NK-92 (cell line): ENCODE data around the gene OSBPL6.
"Not testable (repeated sequence)": the region's sequence is repeated elsewhere in the genome, so short reads cannot be mapped to it uniquely, and the experiment has no call there.

Experiments
- DNase-seq: peaks from one replicate; lab custom pipeline; 2025; ENCODE audit not compliant: unreplicated experiment; lab: John Stamatoyannopoulos, UW

The OSBPL6 gene

GRCh38 chr2:178333851-178334250 lies 139.5 kb downstream of the OSBPL6 start:
- no peak for DNase-seq

- DNase-seq, result no peak
Measured at GRCh38 chr2:178335230-178335629, 140.9 kb downstream of the OSBPL6 start.

- DNase-seq, result no peak
Measured at GRCh38 chr2:178344121-178344520, 149.8 kb downstream of the OSBPL6 start.

- no peak for DNase-seq
Measured at GRCh38 chr2:178345951-178346350, 151.6 kb downstream of the OSBPL6 start.

- DNase-seq, result no peak
Measured at GRCh38 chr2:178350051-178350450, 155.7 kb downstream of the OSBPL6 start.

GRCh38 chr2:178357704-178358103 lies 163.4 kb downstream of the OSBPL6 start:
- DNase-seq, result not testable (repeated sequence)

DNA sequence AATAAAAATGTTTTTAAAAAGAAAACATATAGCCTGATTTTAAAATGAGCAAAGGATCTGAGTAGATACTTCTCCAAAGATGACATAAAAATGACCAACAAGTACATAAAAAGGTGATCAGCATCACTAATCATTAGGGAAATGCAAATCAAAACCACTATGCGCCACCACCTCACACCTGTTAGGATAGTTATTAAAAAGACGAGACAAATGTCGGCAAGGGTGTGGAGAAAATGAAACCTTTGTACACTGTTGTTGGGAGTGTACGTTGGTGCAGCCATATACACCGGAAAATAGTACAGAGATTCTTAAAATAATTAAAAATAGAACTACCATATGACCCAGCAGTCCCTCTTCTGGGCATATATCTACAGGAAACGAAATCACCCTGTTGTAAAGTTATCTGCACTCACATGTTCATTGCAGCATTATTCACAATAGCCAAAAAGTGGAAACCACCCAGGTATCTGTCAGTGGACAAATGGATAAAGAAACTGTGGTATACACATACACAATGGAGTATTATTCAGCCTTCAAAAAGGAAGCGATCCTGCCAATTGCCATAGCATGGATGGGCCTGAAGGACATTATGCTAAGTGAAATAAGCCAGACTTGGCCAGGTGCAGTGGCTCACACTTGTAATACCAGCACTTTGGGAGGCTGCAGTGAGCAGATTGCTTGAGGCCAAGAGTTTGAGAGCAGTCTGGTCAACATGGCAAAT lies 165.0 kb downstream of the OSBPL6 start:
- no peak for DNase-seq

DNA sequence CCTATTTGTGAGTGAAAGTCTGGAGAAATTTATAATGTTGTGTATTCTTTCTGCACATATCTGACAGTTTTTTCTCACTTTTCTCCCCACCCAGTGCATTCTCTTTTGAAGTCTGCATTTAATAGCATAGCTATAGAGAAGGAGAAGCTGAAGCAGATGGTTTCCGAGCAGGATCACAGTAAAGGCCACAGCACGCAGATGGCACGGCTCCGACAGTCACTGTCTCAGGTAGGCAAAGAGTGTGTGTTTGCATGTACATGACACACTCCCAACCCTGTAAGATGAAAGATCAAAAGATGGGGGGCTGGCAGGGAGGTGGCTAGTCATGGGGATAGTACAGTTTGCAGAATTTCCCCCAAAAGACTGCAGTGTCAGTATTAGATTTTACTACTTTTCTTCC lies 167.3 kb downstream of the OSBPL6 start:
- no peak for DNase-seq

GRCh38 chr2:178363252-178363651 lies 168.9 kb downstream of the OSBPL6 start:
- DNase-seq, result no peak

- DNase-seq, result no peak
Measured at GRCh38 chr2:178365116-178365515, 170.8 kb downstream of the OSBPL6 start.

DNA sequence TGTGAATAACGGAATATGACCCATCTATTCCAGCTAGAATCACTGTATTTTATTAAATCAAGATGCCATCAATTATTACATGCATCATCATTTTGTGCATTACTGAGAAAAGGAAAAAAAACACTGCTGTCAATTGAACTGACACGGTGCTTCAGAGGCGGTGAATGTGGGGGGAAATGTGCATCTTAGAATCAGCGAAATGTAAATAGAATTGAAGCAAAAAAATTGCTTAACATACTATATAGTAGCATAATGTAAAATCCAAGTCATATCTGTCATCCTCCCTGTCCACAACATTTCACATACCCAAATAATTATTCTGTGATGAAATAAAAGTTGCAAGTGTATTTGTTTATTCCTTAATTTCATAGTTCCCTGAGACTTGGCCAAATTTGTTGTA lies 172.1 kb downstream of the OSBPL6 start:
- no peak for DNase-seq

GRCh38 chr2:178367344-178367743 lies 173.0 kb downstream of the OSBPL6 start:
- no peak for DNase-seq

- no peak for DNase-seq
Measured at GRCh38 chr2:178374865-178375264, 180.6 kb downstream of the OSBPL6 start.

DNA sequence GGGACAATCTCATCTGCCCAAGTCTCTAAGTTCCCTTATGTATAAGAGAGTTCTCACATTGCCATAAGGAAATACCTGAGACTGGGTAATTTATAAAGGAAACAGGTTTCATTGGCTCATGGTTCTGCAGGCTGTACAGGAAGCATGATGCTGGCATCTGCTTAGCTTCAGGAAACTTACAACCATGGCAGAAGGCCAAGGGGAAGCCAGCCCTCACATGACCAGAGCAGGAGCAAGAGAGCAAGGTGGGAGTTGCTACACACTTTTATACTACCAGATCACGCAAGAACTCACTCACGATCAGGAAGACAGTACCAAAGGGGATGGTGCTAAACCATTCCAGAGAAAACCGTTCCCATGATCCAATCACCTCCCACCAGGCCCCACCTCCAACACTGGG lies 182.7 kb downstream of the OSBPL6 start:
- no peak for DNase-seq

DNA sequence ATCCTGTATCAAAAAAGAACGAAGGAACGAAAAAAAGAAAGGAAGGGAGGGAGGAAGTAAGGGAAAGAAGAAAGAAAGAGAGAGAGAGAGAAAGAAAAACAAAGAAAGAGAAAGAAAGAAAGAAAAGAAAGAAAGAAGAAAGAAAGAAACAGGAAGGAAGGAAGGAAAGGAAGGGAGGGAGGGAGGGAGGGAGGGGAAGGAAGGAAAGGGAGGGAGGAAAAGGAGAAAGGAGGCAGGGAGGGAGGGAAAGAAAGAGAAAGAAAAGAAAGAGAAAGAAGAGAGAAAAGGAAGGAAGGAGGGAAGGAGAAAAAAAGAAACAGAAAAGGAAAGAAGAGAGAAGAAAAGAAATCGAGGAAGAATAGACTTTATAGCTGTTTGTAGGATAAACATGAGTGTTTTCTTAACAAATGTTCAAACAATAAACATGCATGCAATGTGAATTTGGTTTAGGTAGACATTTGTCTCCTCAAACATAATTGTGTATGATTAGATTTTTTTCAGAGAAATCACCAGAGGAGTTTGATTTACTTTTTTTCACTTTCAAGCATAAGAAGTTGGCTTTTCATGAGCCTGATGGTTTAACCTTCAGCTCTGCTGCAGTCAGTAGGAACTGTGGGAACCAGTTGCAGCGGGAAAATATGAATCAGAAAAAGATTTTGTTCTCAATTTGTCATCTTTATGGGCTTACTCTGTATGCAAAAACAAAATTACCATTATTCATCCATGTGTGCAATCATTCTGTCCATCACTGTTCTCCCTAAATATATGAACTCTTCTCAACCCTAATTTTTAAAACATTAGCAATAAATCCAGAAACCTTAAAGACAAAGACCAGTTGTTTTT lies 185.1 kb downstream of the OSBPL6 start:
- DNase-seq, result no peak

DNA sequence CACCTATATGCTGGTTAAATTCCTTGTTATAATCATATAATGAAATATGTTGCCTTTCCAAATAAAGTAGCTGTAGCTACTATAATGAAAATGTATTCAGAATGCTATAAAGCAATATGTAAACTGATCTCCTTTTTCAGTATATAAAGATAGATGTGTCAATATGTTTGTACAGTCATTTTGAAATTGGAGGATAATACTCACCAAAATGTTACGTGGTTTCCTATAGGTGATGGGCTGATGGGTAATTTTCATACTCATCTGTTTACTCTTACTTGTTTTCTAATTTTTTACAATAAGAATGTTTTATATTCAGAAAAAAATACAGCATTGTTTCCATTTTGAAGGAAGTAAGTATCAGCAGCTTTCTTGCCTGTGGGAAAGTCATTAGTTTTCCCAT lies 186.5 kb downstream of the OSBPL6 start:
- no peak for DNase-seq

GRCh38 chr2:178383718-178384117 lies 189.4 kb downstream of the OSBPL6 start:
- no peak for DNase-seq

GRCh38 chr2:178385595-178386148 lies 191.4 kb downstream of the OSBPL6 start:
- DNase-seq, result no peak

- no peak for DNase-seq
Measured at GRCh38 chr2:178386986-178387597, 192.8 kb downstream of the OSBPL6 start.

- no peak for DNase-seq
Measured at GRCh38 chr2:178388287-178388686, 194.0 kb downstream of the OSBPL6 start.

DNA sequence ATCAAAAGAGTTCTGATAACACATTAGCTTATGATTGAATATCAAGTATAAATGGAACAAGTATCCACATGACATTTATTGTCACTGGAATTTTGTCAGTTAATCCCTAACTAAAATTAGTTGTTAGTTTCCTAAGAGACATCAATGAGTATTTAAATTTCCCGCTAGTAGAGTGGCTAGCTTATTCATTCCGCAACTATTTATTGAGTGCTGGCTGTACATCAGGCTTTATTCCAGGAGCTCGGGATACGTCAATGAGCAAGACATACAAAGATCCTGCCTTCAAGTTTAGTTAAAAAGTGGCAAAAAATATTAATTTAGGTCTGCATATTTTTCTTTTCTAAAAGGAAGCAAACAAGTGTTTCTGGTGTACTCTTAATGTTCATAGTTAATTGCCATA lies 197.4 kb downstream of the OSBPL6 start:
- DNase-seq, result no peak

DNA sequence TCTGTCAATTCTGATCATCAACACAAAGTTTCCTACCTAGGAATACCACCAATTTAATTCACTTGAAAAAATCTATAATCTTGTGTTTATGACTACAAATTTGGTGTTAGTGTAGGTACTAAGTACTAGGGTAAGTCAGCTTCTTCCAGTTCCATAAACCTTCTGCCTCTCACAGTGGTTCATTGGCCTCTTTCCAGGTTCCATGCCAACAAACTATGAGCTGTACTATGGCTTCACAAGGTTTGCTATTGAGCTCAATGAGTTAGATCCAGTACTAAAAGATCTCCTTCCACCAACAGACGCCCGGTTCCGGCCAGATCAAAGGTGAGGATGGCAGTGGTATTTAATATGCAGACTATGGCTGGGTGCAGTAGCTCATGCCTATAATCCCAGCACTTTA lies 197.9 kb downstream of the OSBPL6 start:
- DNase-seq, result no peak
